Head of caudate nucleus (tissue), 42 donors: ENCODE measurements around the gene PRR5L.
A peak's percentile ranks its signal among the peaks of the same experiment; 100 is the strongest.

Source experiments
- DNase-seq, 42 donors: peaks; one replicate each; pipeline versions ENCODE4 v3.0.0 to v3.0.0-alpha.2; 2020 to 2021; ENCODE audit warnings: mixed read lengths in 7 of 42
- intact Hi-C: fragments of 100-400 bp; cut with DNase I; formaldehyde crosslinking; loops from one replicate; pipeline ENCODE4 v1.15.0; 2022

PRR5L gene

GRCh38 chr11:36371181-36371580, 75.1 kb downstream of the PRR5L start:
- no peak for DNase-seq
- intact Hi-C loops = loop anchor here (10.0 kb wide), 1 partner anchor 104 kb away; no protein-coding TSS in a partner anchor

- intact Hi-C loops = loop anchor here (10.0 kb wide), 1 partner anchor 103 kb away; no protein-coding TSS in a partner anchor
- peak in 1 of 42 donors; percentile 29 for DNase-seq
These were observed 75.5 kb downstream of the PRR5L start for GRCh38 chr11:36371590-36371989.

DNA sequence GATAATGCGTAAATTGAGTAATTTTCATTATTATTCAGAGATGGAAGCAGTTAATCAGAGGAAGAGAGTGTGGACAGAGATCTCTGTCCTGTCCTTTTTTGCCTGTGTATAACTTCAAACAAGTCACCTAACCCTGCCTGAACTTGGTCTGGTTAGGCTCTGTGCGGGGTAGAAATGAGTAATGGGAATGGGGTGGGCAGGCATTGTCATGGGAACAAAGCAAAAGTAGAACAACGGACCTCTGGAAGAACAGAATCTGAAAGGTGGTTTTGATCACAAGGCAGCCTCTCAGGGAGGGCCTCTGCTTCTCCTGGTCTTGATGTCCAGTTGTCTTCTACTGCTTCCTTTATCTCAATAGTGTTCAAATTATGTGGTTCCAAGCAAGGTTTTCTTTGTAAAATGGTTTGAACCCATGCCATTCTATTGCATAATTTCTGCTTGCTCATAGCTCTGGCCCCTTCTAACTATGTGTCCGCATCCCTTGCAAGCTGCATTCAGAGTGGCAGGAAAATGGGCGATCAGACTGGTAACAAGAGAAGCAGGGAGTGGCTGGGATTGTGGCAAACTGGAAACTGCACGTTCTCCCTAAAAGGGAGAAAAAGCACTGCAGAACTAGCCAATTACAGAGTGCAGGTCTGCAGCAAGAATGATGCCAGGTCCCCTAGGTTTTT, 76.1 kb downstream of the PRR5L start:
- DNase-seq = peak in 4 of 42 donors; percentile 18 to 52 (median 29)
- intact Hi-C loops = loop anchor here (10.0 kb wide), 1 partner anchor 103 kb away; no protein-coding TSS in a partner anchor

DNA sequence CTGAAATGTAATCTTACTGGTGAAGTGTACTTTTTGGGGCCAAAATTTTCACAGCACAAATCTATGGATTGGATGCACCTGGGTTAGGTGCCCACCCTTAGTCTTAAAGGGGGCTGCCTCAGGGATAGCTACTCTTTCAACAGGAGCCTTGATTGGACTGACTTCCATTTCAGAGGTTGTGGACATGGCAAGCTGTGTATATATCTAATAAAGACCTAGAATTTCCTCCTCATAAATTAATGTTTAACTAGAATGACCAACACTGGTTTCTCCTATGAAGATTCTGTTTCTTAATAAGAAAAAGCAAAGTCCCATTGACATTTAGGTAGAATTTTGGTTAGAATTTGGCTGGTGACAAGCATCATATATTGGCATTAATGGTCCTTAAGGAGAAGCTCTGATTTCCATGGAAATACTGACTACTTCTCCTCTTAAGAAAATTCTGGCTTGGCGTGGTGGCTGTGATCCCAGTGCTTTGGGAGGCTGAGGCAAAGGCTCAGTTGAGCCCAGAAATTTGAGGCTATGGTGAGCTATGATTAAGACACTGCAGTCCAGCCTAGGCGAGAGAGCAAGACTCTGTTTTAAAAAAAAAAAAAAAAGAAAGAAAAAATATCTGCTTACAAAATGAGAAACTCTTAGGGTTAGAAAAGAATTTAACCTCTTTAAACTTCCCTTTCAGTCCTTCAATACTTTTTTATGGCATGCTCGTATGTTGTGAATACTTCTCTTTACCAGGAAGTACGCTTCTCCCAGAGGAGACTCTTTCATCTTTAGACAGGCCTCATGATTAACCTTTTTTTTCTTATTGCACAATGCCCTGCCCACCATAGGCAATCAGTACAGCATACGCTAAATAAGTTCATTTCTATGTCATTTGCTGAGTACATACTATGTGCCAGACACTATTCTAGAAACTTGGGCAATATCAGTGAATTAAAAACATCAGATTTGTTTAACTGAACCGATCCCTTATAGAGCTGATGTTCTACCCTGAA, 77.2 kb downstream of the PRR5L start:
- DNase-seq = peak in 1 of 42 donors; percentile 35
- intact Hi-C loops = loop anchor here (10.0 kb wide), 1 partner anchor 101 kb away; no protein-coding TSS in a partner anchor

- intact Hi-C loops = loop anchor here (5.0 to 10.0 kb wide), 2 partner anchors 77 to 100 kb away; partner anchors contain the start of gene PRR5L
- peak in 1 of 42 donors; percentile 24 for DNase-seq
These were observed 78.6 kb downstream of the PRR5L start for GRCh38 chr11:36374726-36375125.

- intact Hi-C loops = loop anchor here (5.0 to 10.0 kb wide), 2 partner anchors 78 to 99 kb away; partner anchors contain the start of gene PRR5L
- DNase-seq = peak in 1 of 42 donors; percentile 4
These were observed 79.4 kb downstream of the PRR5L start for GRCh38 chr11:36375353-36376008.

DNA sequence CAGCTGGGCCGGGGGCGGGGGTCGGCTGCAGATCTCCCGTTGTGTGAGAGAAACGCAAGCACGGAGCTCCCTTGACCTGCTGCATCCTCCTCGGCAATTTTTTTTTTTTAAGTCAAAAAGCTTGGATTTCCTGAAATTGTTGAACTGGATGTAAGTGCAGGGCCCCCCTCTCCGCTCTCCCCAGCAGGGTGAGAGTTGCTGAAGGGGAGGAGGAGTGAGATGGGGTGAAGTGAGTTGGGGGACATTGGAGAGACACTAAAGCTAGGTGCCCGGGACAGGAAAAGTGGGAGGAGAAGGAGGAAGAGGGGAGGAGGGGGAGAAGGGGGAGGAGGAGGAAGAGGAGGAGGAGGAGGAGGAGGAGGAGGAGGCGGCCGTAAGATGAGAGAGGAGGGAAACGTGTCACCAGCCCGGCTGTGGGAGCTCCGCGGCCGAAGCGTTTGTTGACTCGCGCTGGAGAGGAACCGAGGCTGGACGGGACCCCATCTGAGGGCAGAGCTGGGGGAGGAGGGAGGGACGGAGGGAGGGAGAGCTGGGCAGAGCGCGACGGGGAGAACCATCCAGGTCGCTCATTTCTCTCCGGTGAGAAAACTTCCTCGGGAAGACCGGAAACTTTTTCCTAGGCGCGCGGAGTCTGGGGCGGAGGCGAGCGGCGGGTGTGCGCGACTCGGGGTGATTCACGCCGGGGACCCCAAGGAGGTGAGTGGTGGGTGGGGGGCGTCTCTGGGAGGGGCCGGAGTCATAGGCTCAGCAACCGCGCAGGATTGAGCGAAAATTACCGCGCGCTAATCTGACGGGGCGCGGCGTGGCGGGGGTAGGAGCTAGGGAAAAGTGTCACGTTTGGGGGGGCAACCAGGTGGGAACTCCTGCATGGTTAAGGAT, 80.2 kb downstream of the PRR5L start:
- intact Hi-C loops = loop anchor here (5.0 to 10.0 kb wide), 2 partner anchors 79 to 99 kb away; partner anchors contain the start of gene PRR5L

GRCh38 chr11:36376888-36377758, 81.0 kb downstream of the PRR5L start:
- intact Hi-C loops = loop anchor here (5.0 to 10.0 kb wide), 2 partner anchors 80 to 98 kb away; partner anchors contain the start of gene PRR5L
- DNase-seq = peak in 39 of 42 donors; percentile 21 to 82 (median 56)

More for the DNA sequence above, 80.2 kb downstream of the PRR5L start:
- DNase-seq = peak in 27 of 42 donors; percentile 16 to 69 (median 35)

- intact Hi-C loops = loop anchor here (5.0 to 10.0 kb wide), 2 partner anchors 81 to 97 kb away; partner anchors contain the start of gene PRR5L
- DNase-seq = peak in 1 of 42 donors; percentile 10
These were observed 81.9 kb downstream of the PRR5L start for GRCh38 chr11:36377759-36378564.

- intact Hi-C loops = loop anchor here (5.0 to 10.0 kb wide), 2 partner anchors 82 to 95 kb away; partner anchors contain the start of gene PRR5L
- DNase-seq = no peak
These were observed 83.6 kb downstream of the PRR5L start for GRCh38 chr11:36379653-36380052.

- no peak for DNase-seq
- intact Hi-C loops = no loop called here
These were observed 84.4 kb downstream of the PRR5L start for GRCh38 chr11:36380296-36381014.

DNA sequence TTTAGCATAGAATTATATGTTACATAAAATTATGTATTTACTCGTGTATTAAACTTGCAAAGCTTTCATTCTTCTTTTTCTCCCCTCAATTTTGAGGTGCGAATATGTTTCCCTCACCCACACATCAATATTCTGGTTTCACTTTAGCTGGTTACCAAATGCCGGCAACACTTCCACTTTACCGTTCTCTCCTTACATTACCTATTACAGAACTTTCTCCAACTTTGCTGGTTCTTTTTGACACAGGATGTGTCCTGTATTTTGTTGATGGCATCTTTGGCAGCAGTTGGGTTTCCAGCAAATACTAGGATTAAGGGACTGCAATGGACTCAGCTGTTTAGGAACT, 84.9 kb downstream of the PRR5L start:
- intact Hi-C loops = no loop called here

DNA sequence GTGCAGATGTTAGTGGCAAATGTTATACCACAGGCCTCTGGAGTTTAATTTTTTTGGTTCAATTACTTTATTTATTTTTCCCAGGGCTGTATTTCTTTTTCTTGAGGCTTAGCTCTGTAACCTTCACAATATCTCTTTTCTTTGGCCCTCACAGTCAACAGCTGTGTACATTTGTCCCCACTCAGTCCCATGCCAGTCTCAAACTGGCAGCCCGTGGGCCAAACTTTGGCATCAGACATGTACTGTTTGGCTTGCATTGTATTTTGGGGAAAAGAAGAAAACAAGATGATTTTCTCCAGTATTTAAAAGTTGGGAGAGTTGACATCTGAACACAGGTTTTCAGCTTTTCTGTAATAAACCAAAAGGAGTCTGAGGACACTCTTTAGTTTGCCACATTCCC, 87.1 kb downstream of the PRR5L start:
- peak in 25 of 42 donors; percentile 8 to 73 (median 43) for DNase-seq
- intact Hi-C loops = no loop called here

More for the DNA sequence above, 84.9 kb downstream of the PRR5L start:
- no peak for DNase-seq

- intact Hi-C loops = no loop called here
- DNase-seq = peak in 1 of 42 donors; percentile 5
These were observed 89.3 kb downstream of the PRR5L start for GRCh38 chr11:36385121-36385970.
